Lower leg skin (tissue), 4 donors: ENCODE measurements around the gene KDM5D. TPM values are rescaled to one million over a fixed set of nuclear protein-coding genes. Genes with fewer than 3 reads are reported as not detected.

Experiments
- DNase-seq, 2 donors: peaks; one replicate each; pipeline ENCODE4 v3.0.0-alpha.2; 2019; ENCODE audit warnings: low spot score in 2 of 2
- H3K4me3 ChIP-seq: fragments of 200-600 bp; sonication (generic); 2 replicates; pipeline ENCODE4 v1.5.1; 2017; ENCODE audit warnings: mild to moderate bottlenecking, low read depth; ENCODE audit not compliant: poor library complexity, severe bottlenecking
- POLR2A ChIP-seq, 2 donors: fragments of 450-650 bp; IDR thresholded peaks; one replicate each; pipeline ENCODE4 v1.6.1; 2016 to 2017; ENCODE audit warnings: antibody characterized with exemption in 2 of 2, mild to moderate bottlenecking in 1 of 2, moderate library complexity in 1 of 2
- WGBS, 2 donors: methylation state at CpG; one replicate each; pipeline ENCODE4 v1.1.5; 2018; 5-methylcytosine and 5-hydroxymethylcytosine counted together
- intact Hi-C: fragments of 100-400 bp; cut with DNase I; formaldehyde crosslinking; loops from one replicate; pipeline ENCODE4 v1.15.0; 2023; ENCODE audit warnings: low total_unique reads
- total RNA-seq, 4 donors: library from RNA; depleted of rRNA; stranded (reverse); fragments of >200 nt; gene quantifications; one replicate each; pipeline ENCODE4 v1.1.0, GENCODE V29; 2016
- TF ChIP-seq, protein P1 (sequence below), 3 donors: fragments of 450-650 bp; IDR thresholded peaks; one replicate each; pipeline ENCODE4 v1.5.1; 2016; ENCODE audit warnings: antibody characterized with exemption in 3 of 3, mild to moderate bottlenecking in 3 of 3, moderate library complexity in 2 of 3

Gene KDM5D
- total RNA-seq, 4 donors from 2014 or later = 0.30 to 40.2 (median 30.3) TPM; not detected in 1

DNA sequence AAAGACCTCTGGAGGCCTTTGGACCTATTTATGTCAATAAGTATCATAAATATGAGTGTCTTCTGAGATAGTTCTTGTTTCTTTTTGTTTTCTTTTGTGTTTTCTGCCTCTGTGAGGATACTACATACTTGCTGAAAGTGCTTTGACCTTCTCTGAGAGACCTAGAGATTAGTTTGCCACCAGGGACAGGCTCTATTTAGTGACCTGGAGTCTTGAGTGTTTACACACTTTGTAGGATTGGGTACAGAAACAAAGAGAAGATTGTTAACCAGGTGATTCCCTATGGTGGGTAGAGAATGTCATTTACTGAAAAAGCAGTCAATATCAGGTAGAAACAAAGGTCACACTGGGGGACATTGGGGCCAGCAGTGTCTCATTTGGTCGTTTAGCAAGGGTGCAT lies 63.7 kb downstream of the KDM5D start:
- 38% methylated on average over 1 of the region's 1 CpG; no CpG with 5 or more reads in 1 of the 2 donors for WGBS, 2 donors
- TF ChIP-seq, protein P1, sequence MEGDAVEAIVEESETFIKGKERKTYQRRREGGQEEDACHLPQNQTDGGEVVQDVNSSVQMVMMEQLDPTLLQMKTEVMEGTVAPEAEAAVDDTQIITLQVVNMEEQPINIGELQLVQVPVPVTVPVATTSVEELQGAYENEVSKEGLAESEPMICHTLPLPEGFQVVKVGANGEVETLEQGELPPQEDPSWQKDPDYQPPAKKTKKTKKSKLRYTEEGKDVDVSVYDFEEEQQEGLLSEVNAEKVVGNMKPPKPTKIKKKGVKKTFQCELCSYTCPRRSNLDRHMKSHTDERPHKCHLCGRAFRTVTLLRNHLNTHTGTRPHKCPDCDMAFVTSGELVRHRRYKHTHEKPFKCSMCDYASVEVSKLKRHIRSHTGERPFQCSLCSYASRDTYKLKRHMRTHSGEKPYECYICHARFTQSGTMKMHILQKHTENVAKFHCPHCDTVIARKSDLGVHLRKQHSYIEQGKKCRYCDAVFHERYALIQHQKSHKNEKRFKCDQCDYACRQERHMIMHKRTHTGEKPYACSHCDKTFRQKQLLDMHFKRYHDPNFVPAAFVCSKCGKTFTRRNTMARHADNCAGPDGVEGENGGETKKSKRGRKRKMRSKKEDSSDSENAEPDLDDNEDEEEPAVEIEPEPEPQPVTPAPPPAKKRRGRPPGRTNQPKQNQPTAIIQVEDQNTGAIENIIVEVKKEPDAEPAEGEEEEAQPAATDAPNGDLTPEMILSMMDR (IDR thresholded peaks at IDR 0.05) = no peak
- TF ChIP-seq POLR2A (IDR thresholded peaks at IDR 0.05) = no peak
- intact Hi-C loops = no loop called here
- no peak overlapping the region for H3K4me3 ChIP-seq
- no peak for DNase-seq
